A549 treated with Mapracorat at 1 μM for 4 hours (cell line): Measurements from ENCODE around the gene UBL4B. TPM values are rescaled to one million over a fixed set of nuclear protein-coding genes. Genes with fewer than 3 reads are reported as not detected.

Source experiments
- total RNA-seq: library from RNA; stranded (reverse); fragments of 200-300 nt; extraction: Qiagen RNA extraction; gene quantifications from 5 replicates; pipeline ENCODE4 v1.2.3, GENCODE V29; 2022

UBL4B gene
- not detected in 5 replicates for total RNA-seq

GRCh38 chr1:110112143-110112542, at the start of gene UBL4B:
Gene UBL4B (plus strand): TSS chr1:110112443. CDS start chr1:110112535, 92 bp downstream.

GRCh38 chr1:110070671-110071242, 41.5 kb upstream of the UBL4B start, which contains the start of gene ALX3:
Gene ALX3 (minus strand): TSS chr1:110070672. CDS start chr1:110070612, 60 bp downstream.

GRCh38 chr1:110150330-110151174, 38.3 kb downstream of the UBL4B start, which contains the start of gene SLC6A17:
Gene SLC6A17 (plus strand): TSS chr1:110150494. CDS start chr1:110166930, 16,436 bp downstream.

Other genes with a start within 250 kb of the UBL4B start
- 13.0 to 18.8 TPM (median 18.0 TPM) in 5 replicates for gene CSF1, start 201.6 kb upstream of the UBL4B start, total RNA-seq
- 44.4 to 55.4 TPM (median 50.5 TPM) in 5 replicates for gene AHCYL1, start 127.7 kb upstream of the UBL4B start, total RNA-seq
- gene STRIP1, start 77.8 kb upstream of the UBL4B start, total RNA-seq: 10.1 to 12.8 TPM (median 12.7 TPM) in 5 replicates
- gene ALX3, start 41.8 kb upstream of the UBL4B start, total RNA-seq: not detected in 5 replicates
- gene SLC6A17, start 38.1 kb downstream of the UBL4B start, total RNA-seq: 4.1 to 5.9 TPM (median 5.6 TPM) in 5 replicates
- 2.2 to 4.1 TPM (median 3.7 TPM) in 5 replicates for gene KCNC4, start 97.9 kb downstream of the UBL4B start, total RNA-seq
- 5.9 to 9.4 TPM (median 8.1 TPM) in 5 replicates for gene RBM15, start 226.9 kb downstream of the UBL4B start, total RNA-seq